ENCODE data around the gene BNC1. TPM values are rescaled to one million over a fixed set of nuclear protein-coding genes. Genes with fewer than 3 reads are reported as not detected.

The BNC1 gene
- total RNA-seq, 1 experiment from 2014 or later, result not detected

- no peak overlapping the region for H3K4me3 Mint-ChIP-seq (ENCODE audit: unreplicated experiment)
- H3K27me3 Mint-ChIP-seq (ENCODE audit: insufficient read depth, unreplicated experiment), result no peaks in the 10 kb centered on the region
- Histone ChIP-seq H3K36me3 (ENCODE audit: control insufficient read depth, insufficient read depth, low read length) (no peaks in the 10 kb centered on the region), H3K4me3 (ENCODE audit: low read depth, low read length) (no peak overlapping the region), H3K27me3 (replicated peaks; ENCODE audit: control insufficient read depth, insufficient read depth, low read length) (no peaks in the 10 kb centered on the region), H3K4me1 (peaks cover 13% of the 10 kb centered on the region), H3K9me3 (no peaks in the 10 kb centered on the region)
- H3K27ac Mint-ChIP-seq (ENCODE audit: unreplicated experiment), result no peak overlapping the region
- no TSS peak for BruUV-seq (replicated peaks)
- H3K4me1 Mint-ChIP-seq (ENCODE audit: low read depth, unreplicated experiment), result no peaks in the 10 kb centered on the region
- no peak for DNase-seq
- ChIA-PET CTCF (no interaction called here), POLR2A (no interaction called here)
- peaks cover 4% of the 10 kb centered on the region for H3K36me3 Mint-ChIP-seq (ENCODE audit: insufficient read depth, unreplicated experiment)
- no peaks in the 10 kb centered on the region for H3K9me3 Mint-ChIP-seq (ENCODE audit: unreplicated experiment)
- no peak for TF ChIP-seq CTCF (IDR thresholded peaks at IDR 0.05; ENCODE audit: insufficient read depth in 1 of 2, low read depth in 1 of 2, low read length in 1 of 2, severe bottlenecking in 1 of 2, unreplicated experiment in 1 of 2)
- intact Hi-C loops (cut with micrococcal nuclease; ENCODE audit: unreplicated experiment), result loop anchor here (5.0 kb wide), 1 partner anchor 77 kb away; no protein-coding TSS in a partner anchor
Observed at GRCh38 chr15:83324799-83325198, 40.3 kb upstream of the BNC1 start.

GRCh38 chr15:83323296-83323711 lies 38.8 kb upstream of the BNC1 start:
- intact Hi-C loops (cut with micrococcal nuclease; ENCODE audit: unreplicated experiment), result loop anchor here (2.0 to 5.0 kb wide), 2 partner anchors 19 to 76 kb away; no protein-coding TSS in a partner anchor
- CTCF ChIA-PET, result interaction anchor here (0.7 to 1.0 kb wide), 3 partner anchors 17 to 75 kb away, joined by 3 read pairs; no protein-coding TSS in a partner anchor
- no peaks in the 10 kb centered on the region; the same call in 1 of the 2 replicates for H3K9me3 ChIP-seq
- peaks cover 13% of the 10 kb centered on the region for H3K4me1 ChIP-seq
- POLR2A ChIA-PET, result no interaction called here
- Mint-ChIP-seq H3K36me3 (ENCODE audit: insufficient read depth, unreplicated experiment) (peaks cover 4% of the 10 kb centered on the region), H3K4me1 (ENCODE audit: low read depth, unreplicated experiment) (no peaks in the 10 kb centered on the region), H3K9me3 (ENCODE audit: unreplicated experiment) (no peaks in the 10 kb centered on the region), H3K4me3 (ENCODE audit: unreplicated experiment) (peak overlapping the region; percentile 64), H3K27ac (ENCODE audit: unreplicated experiment) (peak overlapping the region; percentile 77), H3K27me3 (ENCODE audit: insufficient read depth, unreplicated experiment) (no peaks in the 10 kb centered on the region)
- H3K27me3 ChIP-seq (replicated peaks; ENCODE audit: control insufficient read depth, insufficient read depth, low read length), result no peaks in the 10 kb centered on the region
- peak; percentile 73 to 83 for DNase-seq
- 0 out of 2 replicates have a peak overlapping the region, but pooled peaks have one; percentile 3 for H3K4me3 ChIP-seq (ENCODE audit: low read depth, low read length)
- H3K36me3 ChIP-seq (ENCODE audit: control insufficient read depth, insufficient read depth, low read length), result no peaks in the 10 kb centered on the region
- no TSS peak for BruUV-seq (replicated peaks)
- no peak for TF ChIP-seq CTCF (IDR thresholded peaks at IDR 0.05; ENCODE audit: insufficient read depth in 1 of 2, low read depth in 1 of 2, low read length in 1 of 2, severe bottlenecking in 1 of 2, unreplicated experiment in 1 of 2)

- POLR2A ChIA-PET, result no interaction called here
- no TSS peak for BruUV-seq (replicated peaks)
Observed at GRCh38 chr15:83322691-83323090, 38.2 kb upstream of the BNC1 start.

More at GRCh38 chr15:83322691-83323090, 38.2 kb upstream of the BNC1 start:
- Histone ChIP-seq H3K4me3 (ENCODE audit: low read depth, low read length) (no peak overlapping the region), H3K36me3 (ENCODE audit: control insufficient read depth, insufficient read depth, low read length) (no peaks in the 10 kb centered on the region), H3K4me1 (peaks cover 13% of the 10 kb centered on the region), H3K9me3 (no peaks in the 10 kb centered on the region; the same call in 1 of the 2 replicates), H3K27me3 (replicated peaks; ENCODE audit: control insufficient read depth, insufficient read depth, low read length) (no peaks in the 10 kb centered on the region)
- no peak overlapping the region for H3K4me3 Mint-ChIP-seq (ENCODE audit: unreplicated experiment)
- no peak overlapping the region for H3K27ac Mint-ChIP-seq (ENCODE audit: unreplicated experiment)
- no peaks in the 10 kb centered on the region for H3K9me3 Mint-ChIP-seq (ENCODE audit: unreplicated experiment)
- CTCF ChIA-PET, result interaction anchor here (0.7 kb wide), 1 partner anchor 17 kb away, joined by 3 read pairs; no protein-coding TSS in a partner anchor
- H3K36me3 Mint-ChIP-seq (ENCODE audit: insufficient read depth, unreplicated experiment), result peaks cover 4% of the 10 kb centered on the region
- intact Hi-C loops (cut with micrococcal nuclease; ENCODE audit: unreplicated experiment), result loop anchor here (2.0 to 5.0 kb wide), 2 partner anchors 18 to 75 kb away; no protein-coding TSS in a partner anchor
- no peak for TF ChIP-seq CTCF (IDR thresholded peaks at IDR 0.05; ENCODE audit: insufficient read depth in 1 of 2, low read depth in 1 of 2, low read length in 1 of 2, severe bottlenecking in 1 of 2, unreplicated experiment in 1 of 2)
- no peak for DNase-seq
- no peaks in the 10 kb centered on the region for H3K27me3 Mint-ChIP-seq (ENCODE audit: insufficient read depth, unreplicated experiment)
- no peaks in the 10 kb centered on the region for H3K4me1 Mint-ChIP-seq (ENCODE audit: low read depth, unreplicated experiment)
